Neural cell (in vitro differentiated cells): ENCODE data around the gene CMC1.

ENCODE experiments used
- EP300 ChIP-seq: fragments of 450-650 bp; conservative IDR thresholded peaks from 2 replicates; pipeline ENCODE4 v1.6.1; 2014; ENCODE audit warnings: antibody characterized with exemption, mild to moderate bottlenecking, moderate library complexity; ENCODE audit not compliant: poor library complexity, severe bottlenecking
- POLR2AphosphoS5 ChIP-seq: IDR thresholded peaks from 2 replicates; pipeline ENCODE4 v1.6.1; 2012

DNA sequence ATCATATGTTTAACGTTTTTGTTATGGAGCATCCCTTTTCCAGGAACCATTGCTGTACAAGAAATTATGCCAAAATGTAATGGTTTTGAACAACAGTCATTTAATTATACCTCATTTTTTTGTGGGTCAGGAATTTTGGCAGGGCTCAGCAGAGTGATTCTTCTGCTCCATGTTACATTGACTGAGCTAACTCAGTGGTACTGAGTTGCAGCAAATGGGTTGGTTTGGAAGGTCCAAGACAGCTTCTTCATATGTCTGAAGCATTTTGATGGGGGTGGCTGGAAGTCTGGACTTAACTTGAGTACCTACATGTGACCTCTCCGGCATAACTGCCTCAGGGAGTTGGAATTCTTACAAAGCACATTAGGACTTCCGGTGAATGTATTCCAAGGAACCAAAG is 26.0 kb upstream of the CMC1 start:
- no peak for TF ChIP-seq POLR2AphosphoS5
- TF ChIP-seq EP300: no peak
